GM19452 (cell line): ENCODE measurements around the gene FAM210A.
"Not testable (repeated sequence)": the region's sequence is repeated elsewhere in the genome, so short reads cannot be mapped to it uniquely, and the experiment has no call there.

Experiments used
- ATAC-seq: cut with Tn5 transposase; IDR thresholded peaks from one replicate; pipeline ENCODE4 v1.9.1; 2021; ENCODE audit not compliant: unreplicated experiment

Gene FAM210A

GRCh38 chr18:13710414-13710831, 15.9 kb downstream of the FAM210A start:
- ATAC-seq = no peak

- no peak for ATAC-seq
Measured at GRCh38 chr18:13703899-13704298, 22.5 kb downstream of the FAM210A start.

- no peak for ATAC-seq
Measured at GRCh38 chr18:13700153-13700552, 26.2 kb downstream of the FAM210A start.

- ATAC-seq = no peak
Measured at GRCh38 chr18:13696961-13697360, 29.4 kb downstream of the FAM210A start.

- ATAC-seq = not testable (repeated sequence)
Measured at GRCh38 chr18:13695337-13695736, 31.0 kb downstream of the FAM210A start.

- ATAC-seq = not testable (repeated sequence)
Measured at GRCh38 chr18:13690060-13690459, 36.3 kb downstream of the FAM210A start.

- ATAC-seq = no peak
Measured at GRCh38 chr18:13688191-13689136, 37.9 kb downstream of the FAM210A start.

GRCh38 chr18:13684546-13684945, 41.8 kb downstream of the FAM210A start:
- ATAC-seq = no peak

GRCh38 chr18:13681701-13682100, 44.7 kb downstream of the FAM210A start:
- no peak for ATAC-seq

GRCh38 chr18:13680612-13681011, 45.7 kb downstream of the FAM210A start:
- ATAC-seq = no peak

GRCh38 chr18:13677350-13677749, 49.0 kb downstream of the FAM210A start:
- not testable (repeated sequence) for ATAC-seq

- ATAC-seq = no peak
Measured at GRCh38 chr18:13676471-13676870, 49.9 kb downstream of the FAM210A start.

GRCh38 chr18:13672657-13673056, 53.7 kb downstream of the FAM210A start:
- ATAC-seq = no peak

GRCh38 chr18:13661779-13662256, 64.5 kb downstream of the FAM210A start:
- no peak for ATAC-seq

GRCh38 chr18:13661051-13661778, 65.1 kb downstream of the FAM210A start:
- no peak for ATAC-seq

- no peak for ATAC-seq
Measured at GRCh38 chr18:13660510-13660909, 65.8 kb downstream of the FAM210A start.

GRCh38 chr18:13658436-13659204, 67.7 kb downstream of the FAM210A start:
- ATAC-seq = no peak

GRCh38 chr18:13657974-13658373, 68.4 kb downstream of the FAM210A start:
- ATAC-seq = no peak

GRCh38 chr18:13653746-13654433, 72.5 kb downstream of the FAM210A start:
- ATAC-seq = no peak
